ENCODE results near the gene DOCK1. TPM values are rescaled to one million over a fixed set of nuclear protein-coding genes. Genes with fewer than 3 reads are reported as not detected.

The DOCK1 gene
- total RNA-seq, 2 experiments from 2014 or later, result 0.13 TPM; not detected in 1

DNA sequence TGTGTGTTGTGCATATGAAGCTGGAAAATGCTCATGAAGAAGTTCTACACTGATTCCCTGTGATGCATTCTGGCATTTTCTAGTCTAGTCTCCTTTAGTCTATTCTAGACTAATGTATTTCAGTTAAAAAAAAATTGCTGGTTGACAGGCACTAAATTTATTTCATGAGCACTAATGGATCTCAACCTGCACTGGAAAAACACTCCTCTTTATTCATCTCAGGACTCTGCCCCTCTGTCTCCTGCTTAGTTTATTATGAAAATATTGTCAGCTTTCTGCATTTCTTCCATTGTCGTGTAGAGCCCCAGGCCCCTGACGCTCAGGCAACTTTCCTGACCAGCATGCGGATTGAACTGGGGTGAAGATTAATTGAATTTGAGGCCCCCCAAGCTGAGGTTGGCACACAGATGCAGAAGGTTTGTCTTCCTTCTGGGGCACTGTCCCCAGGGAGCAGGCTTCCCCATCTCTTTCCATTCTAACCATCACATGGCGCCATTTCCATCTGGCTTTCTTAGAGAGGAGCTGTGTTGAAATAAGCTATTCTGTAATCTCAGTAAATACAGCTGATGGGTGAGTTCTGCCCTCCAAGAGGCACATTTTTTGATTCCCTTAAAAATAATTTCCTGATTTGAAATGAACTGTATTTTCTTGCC lies 162.4 kb downstream of the DOCK1 start:
- Mint-ChIP-seq H3K27ac (no peak overlapping the region), H3K4me3 (no peak overlapping the region), H3K9me3 (peaks cover 18% of the 10 kb centered on the region), H3K36me3 (ENCODE audit: low read depth) (no peaks in the 10 kb centered on the region), H3K4me1 (no peaks in the 10 kb centered on the region), H3K27me3 (no peaks in the 10 kb centered on the region)
- ChIA-PET CTCF (no interaction called here), POLR2A (no interaction called here)
- no peak for DNase-seq

DNA sequence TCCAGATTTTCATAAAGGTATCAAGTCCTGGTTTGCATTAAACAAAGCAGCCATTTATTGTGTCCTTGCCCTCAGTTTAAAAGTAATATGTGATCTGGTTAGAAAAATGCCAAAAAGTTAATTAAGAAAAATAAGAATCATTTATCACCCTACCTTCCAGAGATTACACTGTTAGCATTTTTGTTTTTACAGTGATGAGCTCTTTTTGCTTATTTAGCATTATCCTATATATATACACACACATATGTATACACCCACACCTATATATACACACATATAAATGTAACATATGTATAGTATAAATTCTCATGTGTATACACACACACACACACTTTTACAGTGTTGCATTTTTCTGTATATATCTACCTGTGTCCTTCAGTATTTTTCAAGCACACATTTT lies 163.3 kb downstream of the DOCK1 start:
- H3K9me3 Mint-ChIP-seq, result peaks cover 18% of the 10 kb centered on the region
- POLR2A ChIA-PET, result no interaction called here
- CTCF ChIA-PET, result no interaction called here
- no peak overlapping the region for H3K27ac Mint-ChIP-seq
- H3K36me3 Mint-ChIP-seq (ENCODE audit: low read depth), result no peaks in the 10 kb centered on the region
- H3K27me3 Mint-ChIP-seq, result no peaks in the 10 kb centered on the region
- no peak for DNase-seq
- H3K4me3 Mint-ChIP-seq, result no peak overlapping the region
- H3K4me1 Mint-ChIP-seq, result no peaks in the 10 kb centered on the region

DNA sequence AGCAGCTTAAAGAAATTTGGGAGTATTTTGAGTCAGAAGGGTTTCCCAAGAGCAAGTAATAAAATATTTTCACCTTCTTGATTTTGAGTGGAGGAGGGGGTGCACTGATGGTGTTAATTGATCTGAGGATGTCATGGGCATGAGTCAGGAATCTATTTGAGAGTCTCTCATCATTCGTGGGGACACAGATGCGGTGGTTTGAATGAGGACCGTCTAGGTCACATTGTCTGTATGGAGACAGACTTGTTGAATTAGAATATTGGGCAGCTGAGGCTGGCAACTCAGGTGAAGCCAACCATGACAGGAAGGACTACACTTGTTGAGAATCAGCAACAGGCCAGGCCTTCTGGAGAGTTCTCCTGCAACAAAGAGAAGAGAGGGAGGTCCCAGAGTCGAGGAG lies 164.2 kb downstream of the DOCK1 start:
- Mint-ChIP-seq H3K27ac (no peak overlapping the region), H3K4me1 (no peaks in the 10 kb centered on the region), H3K9me3 (peaks cover 16% of the 10 kb centered on the region), H3K36me3 (ENCODE audit: low read depth) (no peaks in the 10 kb centered on the region), H3K27me3 (no peaks in the 10 kb centered on the region), H3K4me3 (no peak overlapping the region)
- CTCF ChIA-PET, result no interaction called here
- POLR2A ChIA-PET, result no interaction called here
- DNase-seq, result no peak

DNA sequence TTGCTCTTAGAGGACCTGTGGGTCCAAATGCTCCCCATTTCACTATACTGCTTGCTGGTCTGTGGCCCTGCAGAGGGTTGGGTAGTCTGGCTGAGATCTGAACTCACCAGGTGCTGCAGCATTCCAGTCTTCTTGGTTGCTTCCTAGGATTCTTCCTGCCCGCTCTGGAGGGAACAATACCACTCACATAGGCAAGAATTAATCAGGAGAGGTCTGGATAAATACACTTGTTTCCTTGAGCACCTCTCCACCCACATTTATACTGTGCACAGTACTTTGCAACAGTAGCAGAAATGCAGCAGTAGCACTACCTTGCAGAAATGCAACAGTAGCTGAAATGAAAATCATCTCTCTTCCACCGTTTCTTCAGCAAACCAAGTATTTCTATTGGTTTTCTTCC lies 165.9 kb downstream of the DOCK1 start:
- Mint-ChIP-seq H3K4me1 (no peaks in the 10 kb centered on the region), H3K27me3 (no peaks in the 10 kb centered on the region), H3K9me3 (peaks cover 14% of the 10 kb centered on the region), H3K36me3 (ENCODE audit: low read depth) (no peaks in the 10 kb centered on the region), H3K4me3 (no peak overlapping the region), H3K27ac (no peak overlapping the region)
- CTCF ChIA-PET, result no interaction called here
- POLR2A ChIA-PET, result no interaction called here
- DNase-seq, result no peak

DNA sequence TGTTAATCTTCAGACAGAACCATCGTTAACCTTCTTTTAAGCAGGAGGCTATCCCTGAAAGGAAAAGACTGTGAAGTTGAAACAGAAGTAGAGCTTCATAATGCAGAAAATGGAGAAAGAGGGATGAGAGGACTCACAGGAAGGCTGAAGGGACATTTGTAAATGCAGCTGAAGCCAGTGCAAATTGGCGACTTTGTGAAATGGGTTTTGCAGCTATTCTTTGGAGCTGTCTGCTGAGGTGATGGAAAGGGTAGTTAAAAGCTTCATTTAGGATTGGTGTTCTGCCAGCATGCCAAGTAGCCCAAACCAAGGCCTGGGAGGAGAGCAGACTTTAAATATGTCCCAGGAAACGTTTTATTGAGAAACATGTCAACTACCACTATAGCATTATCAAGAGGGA lies 168.4 kb downstream of the DOCK1 start:
- POLR2A ChIA-PET, result no interaction called here

DNA sequence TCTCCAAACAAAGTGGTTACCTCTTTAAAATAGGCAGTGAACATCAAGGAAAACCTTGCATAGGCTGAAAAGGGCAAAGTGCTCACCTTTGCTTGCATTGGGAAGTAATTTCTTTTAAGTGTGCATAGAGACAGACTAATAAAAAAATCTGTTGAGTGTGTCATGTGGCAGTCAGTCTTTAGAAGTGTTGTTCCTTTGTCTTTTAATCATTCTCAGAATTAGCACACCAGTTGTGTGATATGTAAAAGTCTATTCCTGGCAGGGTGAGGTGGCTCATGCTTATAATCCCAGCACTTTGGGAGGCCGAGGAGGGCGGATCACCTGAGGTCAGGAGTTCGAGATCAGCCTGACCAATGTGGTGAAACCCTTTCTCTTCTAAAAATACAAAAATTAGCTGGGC lies 174.2 kb downstream of the DOCK1 start:
- ChIA-PET CTCF (no interaction called here), POLR2A (no interaction called here)
- no peak for DNase-seq
- no peaks in the 10 kb centered on the region for H3K27me3 Mint-ChIP-seq
- no peak overlapping the region for H3K4me3 Mint-ChIP-seq
- H3K36me3 Mint-ChIP-seq (ENCODE audit: low read depth), result no peaks in the 10 kb centered on the region
- H3K4me1 Mint-ChIP-seq, result no peaks in the 10 kb centered on the region
- H3K9me3 Mint-ChIP-seq, result peaks cover 9% of the 10 kb centered on the region
- no peak overlapping the region for H3K27ac Mint-ChIP-seq

More for the DNA sequence above, 168.4 kb downstream of the DOCK1 start:
- DNase-seq, result no peak
- H3K9me3 Mint-ChIP-seq, result peaks cover 16% of the 10 kb centered on the region
- no peak overlapping the region for H3K27ac Mint-ChIP-seq
- CTCF ChIA-PET, result no interaction called here
- no peaks in the 10 kb centered on the region for H3K4me1 Mint-ChIP-seq
- H3K27me3 Mint-ChIP-seq, result no peaks in the 10 kb centered on the region
- no peaks in the 10 kb centered on the region for H3K36me3 Mint-ChIP-seq (ENCODE audit: low read depth)
- no peak overlapping the region for H3K4me3 Mint-ChIP-seq

DNA sequence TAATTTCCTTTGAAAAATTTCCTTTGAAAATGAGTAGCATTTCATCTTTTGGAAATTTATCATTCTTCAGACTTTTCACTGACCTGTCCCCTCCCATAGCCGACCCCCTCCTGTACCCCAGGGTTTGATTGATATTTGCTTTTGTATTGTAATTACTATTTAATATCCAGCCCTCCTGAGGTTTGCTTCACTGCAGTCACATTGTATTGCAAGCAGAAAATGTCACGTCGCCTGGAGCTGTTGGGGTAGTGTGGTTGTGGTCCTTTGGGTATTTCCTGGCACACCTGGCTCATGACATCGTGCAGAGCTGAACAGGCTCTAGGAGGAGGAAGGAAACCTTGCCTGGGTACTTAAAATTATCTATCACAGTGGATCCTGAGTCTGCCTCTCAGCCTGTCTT lies 175.1 kb downstream of the DOCK1 start:
- H3K4me3 Mint-ChIP-seq, result no peak overlapping the region
- no peaks in the 10 kb centered on the region for H3K27me3 Mint-ChIP-seq
- H3K27ac Mint-ChIP-seq, result no peak overlapping the region
- ChIA-PET POLR2A (no interaction called here), CTCF (no interaction called here)
- no peaks in the 10 kb centered on the region for H3K36me3 Mint-ChIP-seq (ENCODE audit: low read depth)
- H3K9me3 Mint-ChIP-seq, result peaks cover 5% of the 10 kb centered on the region
- DNase-seq, result no peak
- H3K4me1 Mint-ChIP-seq, result no peaks in the 10 kb centered on the region

DNA sequence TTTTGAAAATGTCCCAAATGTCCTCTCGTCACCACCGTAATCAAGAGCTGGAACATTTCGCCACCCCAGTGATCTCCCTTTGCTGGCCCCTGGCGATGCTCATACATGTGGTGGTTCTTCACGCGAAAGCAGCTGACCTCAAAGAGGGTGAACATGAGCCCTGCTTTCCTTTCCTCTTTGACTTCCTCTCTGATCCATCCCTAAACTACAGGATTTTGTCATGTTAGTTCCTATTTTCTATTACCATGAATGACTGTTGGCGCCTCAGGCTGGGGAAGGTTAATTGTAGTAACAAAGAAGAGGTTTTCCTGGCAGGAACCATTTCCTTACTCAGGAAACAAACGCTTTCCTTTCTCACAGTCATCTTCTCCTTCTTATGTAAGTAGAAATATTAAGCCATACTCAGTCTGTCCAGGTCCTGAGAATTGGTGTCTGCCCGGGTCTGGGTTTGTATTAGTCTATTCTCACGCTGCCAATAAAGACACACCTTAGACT lies 176.7 kb downstream of the DOCK1 start:
- Mint-ChIP-seq H3K36me3 (ENCODE audit: low read depth) (no peaks in the 10 kb centered on the region), H3K27me3 (no peaks in the 10 kb centered on the region), H3K9me3 (peaks cover 3% of the 10 kb centered on the region), H3K4me3 (no peak overlapping the region), H3K4me1 (no peaks in the 10 kb centered on the region), H3K27ac (no peak overlapping the region)
- CTCF ChIA-PET, result no interaction called here
- POLR2A ChIA-PET, result no interaction called here
- no peak for DNase-seq

DNA sequence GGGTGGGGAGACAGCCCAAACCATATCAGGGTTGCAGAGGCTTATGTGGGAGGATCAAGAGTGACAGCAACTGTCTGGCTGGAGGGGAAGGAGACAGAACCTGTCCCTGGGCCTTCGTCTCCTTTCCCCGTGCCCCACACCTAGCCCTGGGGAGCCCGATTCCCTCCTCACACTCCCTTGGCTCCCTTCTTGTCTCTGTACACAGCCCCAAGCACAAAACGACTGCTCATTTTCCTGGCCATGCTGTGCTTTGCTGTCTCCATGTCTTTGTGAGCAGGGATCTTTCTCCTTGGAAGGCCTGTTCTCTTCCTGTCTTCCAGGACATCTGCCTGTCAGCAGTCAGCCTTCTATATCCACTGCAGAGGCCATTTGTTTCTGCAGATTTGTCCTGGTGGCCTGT lies 177.4 kb downstream of the DOCK1 start:
- no peaks in the 10 kb centered on the region for H3K36me3 Mint-ChIP-seq (ENCODE audit: low read depth)
- no peaks in the 10 kb centered on the region for H3K9me3 Mint-ChIP-seq
- CTCF ChIA-PET, result no interaction called here
- H3K4me3 Mint-ChIP-seq, result no peak overlapping the region
- POLR2A ChIA-PET, result no interaction called here
- DNase-seq, result no peak
- H3K27me3 Mint-ChIP-seq, result no peaks in the 10 kb centered on the region
- no peaks in the 10 kb centered on the region for H3K4me1 Mint-ChIP-seq
- no peak overlapping the region for H3K27ac Mint-ChIP-seq

DNA sequence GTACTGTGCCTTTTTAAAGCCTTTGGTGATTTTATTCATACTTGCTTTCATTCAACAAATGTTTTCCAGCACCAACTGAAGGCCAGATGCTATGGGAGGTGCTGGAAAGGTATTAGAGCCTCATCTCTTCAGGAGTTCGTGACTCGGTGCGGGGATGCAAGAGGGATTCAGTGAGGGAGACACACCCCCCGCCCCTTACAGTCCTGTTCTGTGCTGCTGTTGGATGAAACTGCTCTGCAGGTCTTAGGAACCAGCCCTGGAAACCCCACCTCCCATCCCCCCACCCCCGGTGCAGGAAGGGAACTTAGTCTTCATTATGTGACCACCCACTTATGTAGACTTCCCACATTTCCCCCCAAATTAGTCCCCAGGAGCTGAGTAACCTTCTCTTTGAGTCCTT lies 180.7 kb downstream of the DOCK1 start:
- no peak overlapping the region for H3K27ac Mint-ChIP-seq
- CTCF ChIA-PET, result no interaction called here

DNA sequence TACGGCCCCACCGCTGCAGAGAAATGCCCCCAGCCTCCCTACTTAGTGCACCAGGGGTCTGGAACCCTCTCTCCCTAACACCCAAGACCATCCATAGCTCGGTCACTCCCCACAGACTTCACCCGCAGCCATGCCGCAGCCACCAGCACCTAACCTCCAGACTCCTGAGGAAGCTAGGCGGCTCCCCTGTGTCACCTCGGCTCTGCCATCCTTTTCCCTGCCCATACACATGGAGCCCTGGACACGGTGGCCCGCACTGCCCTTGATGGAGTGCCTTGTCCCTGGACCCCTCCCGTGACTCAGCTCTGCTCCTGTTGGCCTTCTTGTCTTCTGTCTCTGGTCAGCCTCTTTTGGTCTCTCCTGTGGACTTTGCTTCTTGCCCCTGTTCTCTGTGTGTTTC lies 183.7 kb downstream of the DOCK1 start:
- ChIA-PET POLR2A (no interaction called here), CTCF (no interaction called here)
- Mint-ChIP-seq H3K36me3 (ENCODE audit: low read depth) (no peaks in the 10 kb centered on the region), H3K4me1 (no peaks in the 10 kb centered on the region), H3K27me3 (no peaks in the 10 kb centered on the region), H3K9me3 (peaks cover 7% of the 10 kb centered on the region), H3K27ac (no peak overlapping the region), H3K4me3 (no peak overlapping the region)
- no peak for DNase-seq

More for the DNA sequence above, 180.7 kb downstream of the DOCK1 start:
- Mint-ChIP-seq H3K4me3 (no peak overlapping the region), H3K4me1 (no peaks in the 10 kb centered on the region), H3K27me3 (no peaks in the 10 kb centered on the region), H3K36me3 (ENCODE audit: low read depth) (no peaks in the 10 kb centered on the region), H3K9me3 (peaks cover 3% of the 10 kb centered on the region)
- DNase-seq, result no peak
- POLR2A ChIA-PET, result no interaction called here

DNA sequence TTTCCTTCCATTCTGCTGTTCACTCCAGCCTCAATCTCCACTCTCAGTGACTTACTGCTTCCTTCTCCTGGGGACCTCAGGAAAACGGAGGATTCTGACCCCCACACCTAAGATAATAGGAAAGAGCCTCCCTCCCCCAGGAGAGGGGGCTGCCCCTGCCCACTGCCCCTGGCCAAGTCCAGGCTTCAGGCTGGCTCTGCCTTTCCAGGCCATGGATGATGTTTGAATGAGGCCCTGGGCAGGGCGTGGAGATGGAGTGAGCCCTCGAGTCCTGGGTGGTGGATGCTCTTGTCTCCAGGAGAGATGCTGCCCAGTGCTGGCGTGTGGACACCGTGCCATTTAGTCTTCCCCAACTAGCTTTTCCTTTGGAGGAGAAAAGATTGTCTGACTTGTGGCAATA lies 184.2 kb downstream of the DOCK1 start:
- no peaks in the 10 kb centered on the region for H3K36me3 Mint-ChIP-seq (ENCODE audit: low read depth)
- CTCF ChIA-PET, result no interaction called here
- no peaks in the 10 kb centered on the region for H3K27me3 Mint-ChIP-seq
- H3K9me3 Mint-ChIP-seq, result peaks cover 7% of the 10 kb centered on the region
- no peak for DNase-seq
- no peak overlapping the region for H3K4me3 Mint-ChIP-seq
- POLR2A ChIA-PET, result no interaction called here
- no peak overlapping the region for H3K27ac Mint-ChIP-seq
- no peaks in the 10 kb centered on the region for H3K4me1 Mint-ChIP-seq

DNA sequence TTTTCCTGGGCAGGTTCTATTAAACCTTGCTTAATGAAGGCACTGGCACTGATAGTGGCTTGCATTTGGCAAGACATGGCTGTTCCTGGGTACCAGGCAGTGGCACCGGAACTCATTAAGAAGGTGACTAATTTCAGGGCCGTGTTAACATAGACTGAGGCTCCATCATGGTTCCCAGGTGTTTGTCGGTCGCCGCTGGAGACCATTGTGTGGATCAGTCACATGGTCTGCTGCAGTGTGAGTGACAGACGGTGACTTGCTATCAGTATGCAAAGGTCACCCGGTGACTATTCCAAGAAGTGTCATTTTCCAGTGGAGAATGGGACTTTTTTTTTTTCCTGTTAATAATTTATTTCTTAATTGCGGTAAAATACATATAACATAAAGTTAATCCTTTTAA lies 184.9 kb downstream of the DOCK1 start:
- no peak overlapping the region for H3K4me3 Mint-ChIP-seq
- no peaks in the 10 kb centered on the region for H3K27me3 Mint-ChIP-seq
- peaks cover 7% of the 10 kb centered on the region for H3K9me3 Mint-ChIP-seq
- H3K27ac Mint-ChIP-seq, result no peak overlapping the region
- no peaks in the 10 kb centered on the region for H3K4me1 Mint-ChIP-seq
- ChIA-PET CTCF (no interaction called here), POLR2A (no interaction called here)
- H3K36me3 Mint-ChIP-seq (ENCODE audit: low read depth), result no peaks in the 10 kb centered on the region
- no peak for DNase-seq

DNA sequence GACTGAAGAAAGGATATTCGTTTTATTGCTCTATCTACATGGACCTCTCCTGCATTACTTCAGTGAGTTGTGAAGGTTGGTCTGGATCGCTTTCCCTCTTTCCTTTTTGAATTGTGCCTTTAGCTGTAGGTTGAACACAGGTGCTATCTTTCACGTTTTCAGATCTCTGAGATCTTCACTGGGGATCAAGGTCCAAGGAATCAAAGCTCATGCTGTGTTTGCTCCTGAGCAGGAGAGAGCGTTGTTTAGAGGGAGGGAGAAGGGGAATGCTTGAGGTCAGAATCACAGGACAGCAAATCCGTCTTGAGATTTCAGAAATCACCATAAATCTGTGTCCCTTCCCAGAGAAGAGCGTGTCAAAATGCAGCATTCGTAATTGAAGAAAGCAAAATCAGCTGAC lies 186.1 kb downstream of the DOCK1 start:
- ChIA-PET POLR2A (no interaction called here), CTCF (interaction anchor here (0.6 kb wide), 1 partner anchor 1027 kb away, joined by 3 read pairs; no protein-coding TSS in a partner anchor)
- H3K4me3 Mint-ChIP-seq, result no peak overlapping the region
- H3K4me1 Mint-ChIP-seq, result no peaks in the 10 kb centered on the region
- H3K27ac Mint-ChIP-seq, result no peak overlapping the region
- no peaks in the 10 kb centered on the region for H3K36me3 Mint-ChIP-seq (ENCODE audit: low read depth)
- peaks cover 7% of the 10 kb centered on the region for H3K9me3 Mint-ChIP-seq
- no peaks in the 10 kb centered on the region for H3K27me3 Mint-ChIP-seq
- DNase-seq, result no peak
